ENCODE data around the gene ATP13A5. TPM values are rescaled to one million over a fixed set of nuclear protein-coding genes. Genes with fewer than 3 reads are reported as not detected.

Gene ATP13A5
- total and polyA plus RNA-seq, 2 of the 8 experiments (the other 6 are each of a cell fraction or from before 2014, with no cell fraction given): not detected

GRCh38 chr3:193241716-193242115, 136.8 kb downstream of the ATP13A5 start (continued):
- no peak for TF ChIP-seq CHD7 (IDR thresholded peaks at IDR 0.05; ENCODE audit: insufficient replicate concordance, low read length)
- no peak for TF ChIP-seq RXRA (IDR thresholded peaks at IDR 0.05; ENCODE audit: insufficient read depth, low read depth, low read length)
- no peak for TF ChIP-seq FOSL1 (IDR thresholded peaks at IDR 0.05; ENCODE audit: insufficient read depth, low read depth, low read length)
- TF ChIP-seq GABPA (IDR thresholded peaks at IDR 0.05; ENCODE audit: borderline replicate concordance, insufficient read depth, low read length): no peak
- TF ChIP-seq EP300 (IDR thresholded peaks at IDR 0.05; ENCODE audit: borderline replicate concordance in 1 of 2, low read depth in 2 of 2, low read length in 2 of 2): no peak
- TF ChIP-seq PHF8 (conservative IDR thresholded peaks at IDR 0.05; ENCODE audit: low read depth, low read length): no peak
- no peak for TF ChIP-seq KDM4A (IDR thresholded peaks at IDR 0.05; ENCODE audit: low read depth, low read length, severe bottlenecking)
- TF ChIP-seq E2F6 (IDR thresholded peaks at IDR 0.05): no peak
- TF ChIP-seq RBBP5 (IDR thresholded peaks at IDR 0.05; ENCODE audit: borderline replicate concordance, low read depth, low read length): no peak
- TF ChIP-seq SRF (IDR thresholded peaks at IDR 0.05; ENCODE audit: low read depth, low read length): no peak
